ENCODE results near the gene JUNB. TPM values are rescaled to one million over a fixed set of nuclear protein-coding genes. Genes with fewer than 3 reads are reported as not detected.
A peak's percentile ranks its signal among the peaks of the same experiment; 100 is the strongest.

JUNB gene
- total and polyA plus RNA-seq, 2 of the 13 experiments (the other 11 are each of a cell fraction or from before 2014, with no cell fraction given) = 7.7 to 8.2 TPM

- TF ChIP-seq ZNF235 (CRISPR knock-in tag; IDR thresholded peaks at IDR 0.05; ENCODE audit: borderline replicate concordance) (0 out of 2 replicates have a peak, but pooled peaks have one; percentile 53), ZNF670 (CRISPR knock-in tag; IDR thresholded peaks at IDR 0.05; ENCODE audit: borderline replicate concordance) (no peak), ZNF713 (CRISPR knock-in tag; IDR thresholded peaks at IDR 0.05) (no peak), TBX3 (IDR thresholded peaks at IDR 0.05; ENCODE audit: borderline replicate concordance) (no peak), ARID2 (CRISPR knock-in tag; IDR thresholded peaks at IDR 0.05; ENCODE audit: borderline replicate concordance) (no peak), ZNF430 (CRISPR knock-in tag; IDR thresholded peaks at IDR 0.05) (no peak; the same call in 1 of the 2 replicates), BORCS8-MEF2B (CRISPR knock-in tag; IDR thresholded peaks at IDR 0.05) (no peak), SKI (IDR thresholded peaks at IDR 0.05; ENCODE audit: partially characterized antibody) (no peak), ZFYVE20 (CRISPR knock-in tag; IDR thresholded peaks at IDR 0.05; ENCODE audit: borderline replicate concordance, low read depth) (no peak), ZBTB38 (CRISPR knock-in tag; IDR thresholded peaks at IDR 0.05) (no peak), ZNF20 (CRISPR knock-in tag; IDR thresholded peaks at IDR 0.05) (no peak), NFKBIZ (CRISPR knock-in tag; IDR thresholded peaks at IDR 0.05) (no peak)
- TF ChIP-seq, protein P1, sequence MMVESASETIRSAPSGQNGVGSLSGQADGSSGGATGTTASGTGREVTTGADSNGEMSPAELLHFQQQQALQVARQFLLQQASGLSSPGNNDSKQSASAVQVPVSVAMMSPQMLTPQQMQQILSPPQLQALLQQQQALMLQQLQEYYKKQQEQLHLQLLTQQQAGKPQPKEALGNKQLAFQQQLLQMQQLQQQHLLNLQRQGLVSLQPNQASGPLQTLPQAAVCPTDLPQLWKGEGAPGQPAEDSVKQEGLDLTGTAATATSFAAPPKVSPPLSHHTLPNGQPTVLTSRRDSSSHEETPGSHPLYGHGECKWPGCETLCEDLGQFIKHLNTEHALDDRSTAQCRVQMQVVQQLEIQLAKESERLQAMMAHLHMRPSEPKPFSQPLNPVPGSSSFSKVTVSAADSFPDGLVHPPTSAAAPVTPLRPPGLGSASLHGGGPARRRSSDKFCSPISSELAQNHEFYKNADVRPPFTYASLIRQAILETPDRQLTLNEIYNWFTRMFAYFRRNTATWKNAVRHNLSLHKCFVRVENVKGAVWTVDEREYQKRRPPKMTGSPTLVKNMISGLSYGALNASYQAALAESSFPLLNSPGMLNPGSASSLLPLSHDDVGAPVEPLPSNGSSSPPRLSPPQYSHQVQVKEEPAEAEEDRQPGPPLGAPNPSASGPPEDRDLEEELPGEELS (CRISPR knock-in tag; IDR thresholded peaks at IDR 0.05) = no peak
Observed at GRCh38 chr19:12778017-12778904, 13.0 kb upstream of the JUNB start (continued).

Data from HepG2 (cell line).